Measurements from ENCODE around the gene WFDC11.
"Not testable (repeated sequence)": the region's sequence is repeated elsewhere in the genome, so short reads cannot be mapped to it uniquely, and the experiment has no call there.

Gene WFDC11

DNA sequence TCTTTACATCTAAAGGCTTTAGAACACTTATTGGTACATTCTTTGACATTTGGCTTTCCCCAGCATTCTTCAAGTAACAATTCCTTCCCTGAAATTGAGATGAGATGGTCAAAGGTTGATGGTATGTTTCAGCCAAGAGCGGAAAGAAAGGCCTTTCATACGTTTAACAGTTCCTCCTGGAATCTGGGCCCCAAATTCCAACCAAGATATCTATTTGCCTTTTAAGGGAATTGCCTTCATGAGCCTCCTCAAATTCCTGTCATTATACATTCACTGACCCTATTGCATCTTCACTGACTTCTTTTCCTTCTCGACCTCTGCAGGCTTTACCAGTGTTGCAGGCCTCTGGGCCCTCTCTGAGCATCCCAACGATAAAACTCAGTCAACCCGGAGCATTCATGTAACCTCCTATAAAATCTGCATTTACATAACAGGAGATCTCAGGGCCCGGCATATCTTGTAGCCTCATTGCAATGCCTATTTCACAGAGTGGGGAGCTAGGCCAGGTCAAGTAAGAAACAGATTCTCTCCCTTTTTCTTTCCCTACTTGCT is 20.7 kb downstream of the WFDC11 start:
- Histone ChIP-seq H3K9me3 (ENCODE audit: insufficient read depth, low read length, severe bottlenecking) (peaks cover 2% of the 10 kb centered on the region), H2AFZ (ENCODE audit: low read depth, low read length) (no peak overlapping the region), H3K27ac (ENCODE audit: low read length) (no peak overlapping the region), H3K36me3 (ENCODE audit: insufficient read depth, low read length) (no peaks in the 10 kb centered on the region), H3K9ac (ENCODE audit: low read depth, low read length) (no peak overlapping the region), H4K20me1 (ENCODE audit: insufficient read depth, low read length) (no peaks in the 10 kb centered on the region), H3K4me3 (ENCODE audit: low read depth in 1 of 2, low read length in 2 of 2) (no peak overlapping the region), H3K79me2 (ENCODE audit: insufficient read depth, low read length) (no peaks in the 10 kb centered on the region), H3K27me3 (ENCODE audit: insufficient read depth, low read length, poor library complexity) (no peaks in the 10 kb centered on the region), H3K4me1 (ENCODE audit: insufficient read depth, low read length) (no peaks in the 10 kb centered on the region), H3K4me2 (ENCODE audit: insufficient read depth, low read length) (no peak overlapping the region)
- no peak for DNase-seq
- no peak for ATAC-seq (ENCODE audit: insufficient read depth, low read depth)
- TF ChIP-seq, protein P1, sequence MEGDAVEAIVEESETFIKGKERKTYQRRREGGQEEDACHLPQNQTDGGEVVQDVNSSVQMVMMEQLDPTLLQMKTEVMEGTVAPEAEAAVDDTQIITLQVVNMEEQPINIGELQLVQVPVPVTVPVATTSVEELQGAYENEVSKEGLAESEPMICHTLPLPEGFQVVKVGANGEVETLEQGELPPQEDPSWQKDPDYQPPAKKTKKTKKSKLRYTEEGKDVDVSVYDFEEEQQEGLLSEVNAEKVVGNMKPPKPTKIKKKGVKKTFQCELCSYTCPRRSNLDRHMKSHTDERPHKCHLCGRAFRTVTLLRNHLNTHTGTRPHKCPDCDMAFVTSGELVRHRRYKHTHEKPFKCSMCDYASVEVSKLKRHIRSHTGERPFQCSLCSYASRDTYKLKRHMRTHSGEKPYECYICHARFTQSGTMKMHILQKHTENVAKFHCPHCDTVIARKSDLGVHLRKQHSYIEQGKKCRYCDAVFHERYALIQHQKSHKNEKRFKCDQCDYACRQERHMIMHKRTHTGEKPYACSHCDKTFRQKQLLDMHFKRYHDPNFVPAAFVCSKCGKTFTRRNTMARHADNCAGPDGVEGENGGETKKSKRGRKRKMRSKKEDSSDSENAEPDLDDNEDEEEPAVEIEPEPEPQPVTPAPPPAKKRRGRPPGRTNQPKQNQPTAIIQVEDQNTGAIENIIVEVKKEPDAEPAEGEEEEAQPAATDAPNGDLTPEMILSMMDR (IDR thresholded peaks at IDR 0.05; ENCODE audit: borderline replicate concordance, extremely low read depth, low read length, poor library complexity, severe bottlenecking): no peak
- no peak for TF ChIP-seq EZH2 (IDR thresholded peaks at IDR 0.05; ENCODE audit: borderline replicate concordance, low read depth, low read length, severe bottlenecking)

DNA sequence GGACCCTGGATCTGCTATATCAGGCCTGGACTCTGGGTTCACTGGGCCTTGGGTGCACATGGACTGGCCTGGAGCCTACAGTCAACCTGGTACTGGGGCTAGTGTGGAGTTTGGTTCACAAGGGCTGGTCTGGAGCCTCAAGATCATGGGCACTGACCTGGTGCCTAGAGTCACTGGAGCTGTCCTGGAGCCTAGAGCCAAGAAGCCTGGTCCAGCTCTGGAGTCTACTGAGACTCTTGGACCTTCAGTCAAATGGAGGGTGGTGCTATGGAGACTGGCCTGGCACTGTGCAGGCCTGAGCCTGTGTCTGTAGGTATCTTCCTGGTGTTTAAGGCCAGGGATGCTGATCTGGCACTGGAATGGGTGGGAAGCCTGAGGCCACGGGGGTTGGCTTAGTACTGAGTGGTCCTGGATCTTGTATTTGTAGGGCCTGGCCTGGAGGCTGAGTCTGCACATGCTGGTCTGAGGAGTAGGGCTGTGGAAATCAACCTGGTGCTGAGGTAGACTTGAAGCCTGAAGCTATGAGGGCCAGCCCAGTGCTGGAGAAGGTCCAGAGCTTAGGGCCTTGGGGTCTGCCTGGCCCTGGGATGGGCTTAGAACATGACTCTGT is 22.5 kb downstream of the WFDC11 start:
- Histone ChIP-seq H2AFZ (ENCODE audit: low read depth, low read length) (no peak overlapping the region), H3K9me3 (ENCODE audit: insufficient read depth, low read length, severe bottlenecking) (peaks cover 2% of the 10 kb centered on the region), H4K20me1 (ENCODE audit: insufficient read depth, low read length) (no peaks in the 10 kb centered on the region), H3K4me1 (ENCODE audit: insufficient read depth, low read length) (no peaks in the 10 kb centered on the region), H3K4me2 (ENCODE audit: insufficient read depth, low read length) (no peak overlapping the region), H3K4me3 (ENCODE audit: low read depth in 1 of 2, low read length in 2 of 2) (no peak overlapping the region), H3K79me2 (ENCODE audit: insufficient read depth, low read length) (no peaks in the 10 kb centered on the region), H3K9ac (ENCODE audit: low read depth, low read length) (no peak overlapping the region), H3K27ac (ENCODE audit: low read length) (no peak overlapping the region), H3K36me3 (ENCODE audit: insufficient read depth, low read length) (no peaks in the 10 kb centered on the region), H3K27me3 (ENCODE audit: insufficient read depth, low read length, poor library complexity) (no peaks in the 10 kb centered on the region)
- no peak for TF ChIP-seq EZH2 (IDR thresholded peaks at IDR 0.05; ENCODE audit: borderline replicate concordance, low read depth, low read length, severe bottlenecking)
- TF ChIP-seq, protein P1 (IDR thresholded peaks at IDR 0.05; ENCODE audit: borderline replicate concordance, extremely low read depth, low read length, poor library complexity, severe bottlenecking): no peak
- ATAC-seq (ENCODE audit: insufficient read depth, low read depth): no peak
- DNase-seq: no peak

DNA sequence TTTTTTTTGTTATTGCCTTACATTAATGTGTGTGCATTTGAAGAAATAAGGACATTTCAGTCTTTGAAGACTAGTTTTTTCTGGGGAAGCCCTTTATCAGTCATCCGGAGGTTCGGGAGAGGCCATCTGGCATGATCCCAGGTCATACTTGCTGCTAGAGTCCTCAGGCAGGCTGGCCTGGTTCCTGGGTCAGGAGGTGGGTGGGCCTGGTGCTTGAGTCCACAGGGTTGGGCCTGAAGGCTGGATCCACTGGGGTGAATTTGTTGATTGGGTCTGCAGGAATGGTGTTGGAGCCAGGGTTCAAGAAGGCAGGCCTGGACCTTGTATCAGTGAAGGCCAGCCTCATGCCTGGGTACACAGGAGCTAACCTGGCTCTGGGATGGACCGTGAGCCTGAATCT is 23.2 kb downstream of the WFDC11 start:
- no peak overlapping the region for H3K27ac ChIP-seq (ENCODE audit: low read length)
- H3K27me3 ChIP-seq (ENCODE audit: insufficient read depth, low read length, poor library complexity): no peaks in the 10 kb centered on the region
- no peak overlapping the region for H3K9ac ChIP-seq (ENCODE audit: low read depth, low read length)
- no peaks in the 10 kb centered on the region for H3K4me1 ChIP-seq (ENCODE audit: insufficient read depth, low read length)
- H2AFZ ChIP-seq (ENCODE audit: low read depth, low read length): no peak overlapping the region
- TF ChIP-seq, protein P1 (IDR thresholded peaks at IDR 0.05; ENCODE audit: borderline replicate concordance, extremely low read depth, low read length, poor library complexity, severe bottlenecking): no peak
- no peak for TF ChIP-seq EZH2 (IDR thresholded peaks at IDR 0.05; ENCODE audit: borderline replicate concordance, low read depth, low read length, severe bottlenecking)
- H3K9me3 ChIP-seq (ENCODE audit: insufficient read depth, low read length, severe bottlenecking): peaks cover 2% of the 10 kb centered on the region
- no peaks in the 10 kb centered on the region for H4K20me1 ChIP-seq (ENCODE audit: insufficient read depth, low read length)
- no peaks in the 10 kb centered on the region for H3K36me3 ChIP-seq (ENCODE audit: insufficient read depth, low read length)
- no peaks in the 10 kb centered on the region for H3K79me2 ChIP-seq (ENCODE audit: insufficient read depth, low read length)
- DNase-seq (no peak), ATAC-seq (ENCODE audit: insufficient read depth, low read depth) (no peak)
- no peak overlapping the region for H3K4me2 ChIP-seq (ENCODE audit: insufficient read depth, low read length)
- H3K4me3 ChIP-seq (ENCODE audit: low read depth in 1 of 2, low read length in 2 of 2): no peak overlapping the region

DNA sequence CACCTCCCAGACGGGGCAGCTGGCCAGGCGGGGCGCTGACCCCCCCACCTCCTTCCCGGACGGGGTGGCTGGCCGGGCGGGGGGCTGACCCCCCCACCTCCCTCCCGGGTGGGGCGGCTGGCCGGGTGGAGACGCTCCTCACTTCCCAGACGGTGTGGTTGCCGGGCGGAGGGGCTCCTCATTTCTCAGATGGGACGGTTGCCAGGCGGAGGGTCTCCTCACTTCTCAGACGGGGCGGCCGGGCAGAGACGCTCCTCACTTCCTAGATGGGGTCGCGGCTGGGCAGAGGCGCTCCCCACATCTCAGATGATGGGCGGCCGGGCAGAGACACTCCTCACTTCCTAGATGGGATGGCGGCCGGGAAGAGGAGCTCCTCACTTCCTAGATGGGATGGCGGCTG is 24.2 kb downstream of the WFDC11 start:
- H3K9me3 ChIP-seq (ENCODE audit: insufficient read depth, low read length, severe bottlenecking); H3K36me3 ChIP-seq (ENCODE audit: insufficient read depth, low read length); H4K20me1 ChIP-seq (ENCODE audit: insufficient read depth, low read length); H3K27ac ChIP-seq (ENCODE audit: low read length); H3K27me3 ChIP-seq (ENCODE audit: insufficient read depth, low read length, poor library complexity); H3K9ac ChIP-seq (ENCODE audit: low read depth, low read length); DNase-seq; H3K79me2 ChIP-seq (ENCODE audit: insufficient read depth, low read length); H2AFZ ChIP-seq (ENCODE audit: low read depth, low read length); H3K4me3 ChIP-seq (ENCODE audit: low read depth in 1 of 2, low read length in 2 of 2); H3K4me2 ChIP-seq (ENCODE audit: insufficient read depth, low read length); ATAC-seq (ENCODE audit: insufficient read depth, low read depth); H3K4me1 ChIP-seq (ENCODE audit: insufficient read depth, low read length): not testable (repeated sequence)

DNA sequence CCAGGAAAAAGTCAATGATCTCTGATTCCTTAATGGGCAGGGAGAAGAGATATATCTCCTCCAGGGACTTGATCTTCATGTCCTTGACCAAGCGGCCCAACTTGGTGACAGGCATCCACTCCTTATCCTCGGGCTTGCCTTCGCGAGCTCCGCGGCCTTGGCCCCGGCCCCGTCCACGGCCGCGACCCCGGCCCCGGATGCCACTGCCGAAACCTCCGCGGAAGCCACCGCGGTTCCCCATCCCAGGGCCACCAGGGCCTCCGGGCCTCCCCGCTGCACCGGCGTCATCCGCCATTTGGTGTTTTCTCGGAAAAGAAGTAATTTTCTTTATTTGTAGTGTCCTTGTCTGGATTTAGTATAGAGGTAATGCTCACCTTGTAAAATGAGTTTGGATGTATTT is 29.0 kb downstream of the WFDC11 start:
- H3K9ac ChIP-seq (ENCODE audit: low read depth, low read length); H3K36me3 ChIP-seq (ENCODE audit: insufficient read depth, low read length); H3K4me1 ChIP-seq (ENCODE audit: insufficient read depth, low read length); H3K4me3 ChIP-seq (ENCODE audit: low read depth in 1 of 2, low read length in 2 of 2); H2AFZ ChIP-seq (ENCODE audit: low read depth, low read length); H3K4me2 ChIP-seq (ENCODE audit: insufficient read depth, low read length); H3K27ac ChIP-seq (ENCODE audit: low read length); H3K9me3 ChIP-seq (ENCODE audit: insufficient read depth, low read length, severe bottlenecking); H4K20me1 ChIP-seq (ENCODE audit: insufficient read depth, low read length); ATAC-seq (ENCODE audit: insufficient read depth, low read depth); H3K27me3 ChIP-seq (ENCODE audit: insufficient read depth, low read length, poor library complexity); DNase-seq; H3K79me2 ChIP-seq (ENCODE audit: insufficient read depth, low read length): not testable (repeated sequence)
